ENCODE measurements around the gene CABS1.

- TF ChIP-seq CTCF (IDR thresholded peaks at IDR 0.05), result no peak
- no peak for TF ChIP-seq POLR2AphosphoS5 (IDR thresholded peaks at IDR 0.05)
- no peak for TF ChIP-seq POLR2A (IDR thresholded peaks at IDR 0.05)
- no peak for TF ChIP-seq EP300 (IDR thresholded peaks at IDR 0.05)
Observed at GRCh38 chr4:70371987-70372386, 37.2 kb downstream of the CABS1 start.

Data from sigmoid colon (tissue), 4 donors.